Stimulated activated CD4-positive, alpha-beta T cell treated with anti-CD3 and anti-CD28 coated beads, Interleukin-15, amount 100 ng/mL, for 48 hours (primary cell): ENCODE data around the gene FCF1.
"Not testable (repeated sequence)": the region's sequence is repeated elsewhere in the genome, so short reads cannot be mapped to it uniquely, and the experiment has no call there.

Experiments
- DNase-seq, 2 donors: peaks; one replicate each; pipeline ENCODE4 v3.0.0-alpha.2; 2020; ENCODE audit warnings: low read depth in 2 of 2

The FCF1 gene

GRCh38 chr14:74698465-74698864 is 14.5 kb upstream of the FCF1 start:
- no peak for DNase-seq

DNA sequence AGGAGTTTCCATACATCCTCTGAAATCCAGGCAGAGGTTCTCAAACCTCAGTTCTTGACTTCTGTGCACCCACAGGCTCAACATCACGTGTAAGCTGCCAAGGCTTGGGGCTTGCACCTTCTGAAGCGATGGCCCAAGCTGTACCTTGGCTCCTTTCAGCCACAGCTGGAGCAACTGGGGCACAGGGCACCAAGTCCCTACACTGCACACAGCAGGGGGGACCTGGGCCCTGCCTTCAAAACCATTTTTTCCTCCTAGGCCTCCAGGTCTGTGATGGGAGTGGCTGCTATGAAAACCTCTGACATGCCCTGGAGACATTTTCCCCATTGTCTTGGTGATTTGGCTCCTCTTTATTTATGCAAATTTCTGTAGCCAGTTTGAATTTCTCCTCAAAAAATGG is 10.7 kb upstream of the FCF1 start:
- no peak for DNase-seq

GRCh38 chr14:74703043-74703442 is 9.9 kb upstream of the FCF1 start:
- DNase-seq, result no peak

- DNase-seq, result no peak
These were observed 8.3 kb upstream of the FCF1 start for GRCh38 chr14:74704656-74705055.

DNA sequence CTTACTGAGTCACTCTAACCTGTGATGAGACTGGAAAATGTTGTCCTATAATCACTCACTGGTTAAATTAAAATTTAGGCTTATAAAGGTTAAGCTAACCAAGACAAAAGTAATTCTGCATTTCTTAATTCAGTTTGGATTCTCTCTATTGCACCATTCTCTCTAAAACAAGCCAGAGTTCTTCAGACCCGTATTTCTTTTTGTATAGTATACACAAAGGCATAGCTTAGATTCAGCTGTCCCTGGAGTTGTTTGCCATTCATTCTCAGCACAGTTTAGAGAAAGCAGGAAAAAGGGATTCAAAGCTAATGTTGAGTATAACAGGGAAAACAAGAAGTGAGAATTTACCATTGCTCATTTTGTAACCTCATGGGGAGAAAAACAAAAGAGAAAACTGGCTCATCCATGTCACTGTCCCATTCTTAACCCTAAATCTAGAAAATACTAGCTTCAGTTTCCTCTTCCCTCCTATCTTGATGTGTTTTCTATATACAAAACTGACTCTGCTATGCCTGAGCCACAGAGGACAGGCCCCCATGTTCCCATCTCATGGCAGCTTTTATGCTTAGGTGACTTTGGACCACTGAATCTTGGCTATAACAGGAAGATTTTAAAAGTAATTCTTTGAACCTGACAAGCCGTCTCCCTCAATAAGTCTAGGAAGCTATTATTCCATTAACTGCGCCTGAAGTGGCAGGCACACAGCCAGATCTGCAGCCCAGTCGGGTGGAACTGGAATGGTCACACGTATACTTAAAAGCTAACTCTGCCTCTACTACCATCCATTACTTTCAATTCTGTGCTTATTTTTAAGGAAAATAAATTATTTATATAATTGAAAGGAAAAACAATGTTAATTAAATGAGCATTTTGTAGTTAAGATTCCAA is 7.1 kb upstream of the FCF1 start:
- no peak for DNase-seq

DNA sequence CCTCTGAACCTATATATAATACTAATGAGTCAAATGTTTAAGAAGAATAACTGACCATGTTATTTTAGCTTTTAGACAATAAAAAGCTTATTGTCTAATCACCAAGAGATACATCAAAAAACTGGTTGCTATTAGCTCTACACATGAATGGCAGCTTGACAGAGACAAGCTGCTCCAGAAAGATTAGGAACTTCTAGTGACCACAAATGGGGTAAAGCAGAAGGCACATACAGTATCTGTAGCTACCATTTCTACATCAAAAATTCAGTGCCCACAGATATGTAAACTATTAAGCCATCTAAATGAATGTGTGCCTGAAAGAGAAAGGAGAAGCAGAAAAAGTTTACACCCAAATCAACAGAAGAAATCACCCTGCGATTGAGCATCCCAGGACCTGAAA is 2.5 kb upstream of the FCF1 start:
- no peak for DNase-seq

DNA sequence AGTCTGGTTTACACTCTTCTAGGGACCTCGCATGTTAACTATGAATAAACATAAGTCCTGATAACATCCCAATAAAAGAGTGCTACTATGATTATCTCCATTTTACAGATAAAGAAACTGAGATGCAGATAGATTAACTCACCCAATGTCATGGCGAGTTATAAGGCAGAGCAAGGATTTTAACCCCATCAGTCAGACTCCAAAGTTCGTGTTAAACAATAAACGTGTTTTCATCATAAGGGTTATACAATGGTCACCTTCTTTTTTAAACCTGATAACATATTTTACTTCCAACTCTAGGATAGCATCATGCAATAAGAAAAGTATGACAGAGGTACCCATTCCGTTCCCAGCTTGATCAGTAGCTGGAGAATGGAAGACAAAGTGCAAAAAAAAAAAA is 1.3 kb upstream of the FCF1 start:
- no peak for DNase-seq

- DNase-seq, result no peak
These were observed 421 bp downstream of the FCF1 start for GRCh38 chr14:74713395-74713735.

DNA sequence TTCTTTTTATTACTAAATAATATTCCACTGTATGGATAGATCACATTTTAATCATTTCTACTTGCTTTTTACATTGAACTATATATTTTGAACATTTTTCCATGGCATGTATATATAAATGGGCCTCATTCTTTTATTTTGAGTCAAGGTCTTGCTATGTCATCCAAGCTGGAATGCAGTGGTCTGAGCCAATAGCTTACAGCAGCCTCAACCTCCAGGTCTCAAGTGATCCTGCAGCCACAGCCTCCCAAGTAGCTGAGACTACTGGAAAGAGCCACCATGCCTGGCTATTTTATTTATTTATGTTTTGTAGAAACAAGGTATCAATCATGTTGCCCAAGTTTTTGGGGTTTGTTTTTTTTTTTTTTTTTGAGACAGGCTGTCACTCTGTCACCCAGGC is 7.6 kb downstream of the FCF1 start:
- no peak for DNase-seq

DNA sequence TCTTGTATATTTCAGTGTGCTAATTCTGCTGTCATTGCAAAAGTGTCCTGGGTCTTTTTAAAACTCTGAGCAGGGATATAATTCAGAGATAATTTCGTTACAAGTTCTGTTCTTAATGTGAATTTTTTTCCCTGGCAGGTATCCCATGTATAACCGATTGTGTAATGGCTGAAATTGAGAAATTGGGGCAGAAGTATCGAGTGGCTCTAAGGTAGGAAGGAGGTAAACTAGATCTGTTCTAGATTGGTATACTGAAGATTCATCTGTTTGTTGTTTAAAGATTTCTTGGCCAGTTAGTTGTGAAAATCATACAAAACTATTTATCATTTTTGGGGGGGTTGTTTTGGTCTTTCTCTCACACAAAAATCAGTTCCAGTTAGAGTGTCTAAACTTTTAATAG is 10.2 kb downstream of the FCF1 start:
- DNase-seq, result no peak

DNA sequence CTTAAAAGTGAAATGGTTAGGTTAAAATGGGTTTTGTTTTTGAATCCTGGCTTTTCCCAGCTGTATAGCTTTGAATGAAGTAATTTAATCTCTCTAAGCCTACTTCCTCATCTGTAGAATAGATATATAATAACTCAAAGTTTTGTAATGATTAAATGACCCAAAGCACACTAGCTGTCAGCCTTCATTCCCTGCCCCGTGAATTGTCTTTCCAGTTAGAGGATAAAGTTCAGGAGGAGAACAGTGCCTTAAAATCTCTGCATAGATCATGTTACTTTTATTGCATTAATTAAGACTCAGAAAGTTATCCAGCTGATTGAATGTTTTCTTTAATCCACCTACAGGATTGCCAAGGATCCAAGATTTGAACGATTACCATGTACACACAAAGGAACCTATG is 19.4 kb downstream of the FCF1 start:
- DNase-seq, result no peak

DNA sequence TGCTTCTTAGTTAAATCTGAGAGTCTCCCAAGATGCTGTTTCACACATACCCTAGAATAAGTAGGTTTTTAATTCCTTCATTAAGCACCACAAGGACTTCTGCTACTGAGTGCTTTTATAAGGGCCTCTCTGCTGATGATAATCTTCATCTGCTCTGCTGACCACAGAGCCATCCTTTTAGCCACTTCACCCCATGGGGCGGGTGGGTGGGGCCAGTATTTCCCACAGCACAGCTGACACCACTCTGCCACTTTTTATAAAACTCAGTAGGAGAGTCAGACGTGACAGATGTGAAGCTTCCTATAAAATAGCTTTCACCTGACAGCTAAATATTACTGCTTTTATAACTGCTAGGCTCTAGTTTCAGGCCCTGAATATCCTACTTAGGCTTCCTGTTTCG is 20.3 kb downstream of the FCF1 start:
- no peak for DNase-seq

GRCh38 chr14:74735125-74735524 is 22.2 kb downstream of the FCF1 start:
- DNase-seq, result no peak

GRCh38 chr14:74737753-74738325 is 24.9 kb downstream of the FCF1 start:
- no peak for DNase-seq

DNA sequence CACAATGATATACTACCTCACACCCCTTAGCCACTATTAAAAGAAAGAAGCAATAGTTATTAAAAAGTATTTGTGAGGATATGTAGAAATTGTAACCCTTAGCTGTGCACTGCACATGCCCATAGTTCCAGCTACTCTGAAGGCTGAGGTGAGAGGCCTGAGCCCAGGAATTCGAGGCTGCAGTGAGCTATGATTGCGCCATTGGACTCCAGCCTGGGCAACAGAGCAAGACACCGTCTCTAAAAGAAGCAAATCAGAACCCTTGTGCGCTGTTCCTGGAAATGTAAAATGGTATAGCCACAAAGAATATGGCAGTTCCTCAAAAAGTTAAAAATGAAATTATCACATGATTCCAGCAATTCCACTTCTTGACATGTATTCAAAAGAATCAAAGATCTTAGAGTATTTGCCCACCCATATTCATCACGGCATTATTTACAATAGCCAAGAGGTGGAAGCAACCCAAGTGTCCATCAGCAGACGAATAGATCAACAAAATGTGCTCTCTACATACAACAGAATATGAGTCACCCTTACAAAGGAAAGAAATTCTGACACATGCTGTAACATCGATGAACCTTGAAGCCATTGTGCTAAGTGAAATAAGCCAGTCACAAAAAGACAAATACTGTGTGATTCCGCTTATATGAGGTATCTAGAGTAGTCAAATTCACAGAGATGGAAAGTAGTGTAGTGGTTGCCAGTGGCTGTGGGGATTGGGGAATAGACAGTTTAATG is 26.5 kb downstream of the FCF1 start:
- no peak for DNase-seq

DNA sequence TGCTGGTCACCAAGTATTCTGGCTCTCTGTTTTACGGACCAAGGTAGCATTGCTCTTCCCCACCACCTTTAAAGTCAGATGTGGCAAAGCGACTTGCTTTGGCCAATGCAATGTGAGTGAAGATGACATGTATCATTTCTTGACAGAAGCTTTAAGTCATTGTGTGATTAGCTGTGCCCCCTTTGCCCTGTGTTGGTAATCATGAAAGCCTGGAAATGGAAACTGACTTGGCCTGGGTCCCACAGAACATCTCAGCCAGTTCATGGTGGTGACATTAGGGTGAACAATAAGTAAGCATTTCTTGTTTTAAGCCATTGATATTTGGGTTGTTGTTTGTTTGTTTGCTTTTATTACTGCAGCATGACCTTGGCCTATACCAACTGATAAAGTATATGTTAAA is 34.3 kb downstream of the FCF1 start:
- no peak for DNase-seq

DNA sequence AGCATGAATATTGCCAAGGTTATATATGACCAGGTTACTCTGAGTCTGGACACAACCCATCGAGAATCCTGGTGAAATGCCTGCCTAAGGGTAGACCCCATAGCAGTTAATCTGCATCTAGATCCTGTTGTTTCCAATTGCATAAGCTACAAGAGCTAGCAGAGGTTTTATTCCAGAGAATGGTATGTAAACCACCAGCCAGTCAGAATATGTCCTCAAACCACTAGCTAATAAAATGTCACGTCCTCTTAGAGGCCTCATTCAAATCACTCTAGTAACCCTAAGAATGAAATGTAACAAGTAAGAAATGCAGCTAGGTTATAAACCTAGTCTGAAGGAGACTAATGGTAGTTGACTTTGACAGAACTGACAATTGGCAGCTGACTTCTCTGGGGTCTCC is 41.2 kb downstream of the FCF1 start:
- DNase-seq, result no peak

DNA sequence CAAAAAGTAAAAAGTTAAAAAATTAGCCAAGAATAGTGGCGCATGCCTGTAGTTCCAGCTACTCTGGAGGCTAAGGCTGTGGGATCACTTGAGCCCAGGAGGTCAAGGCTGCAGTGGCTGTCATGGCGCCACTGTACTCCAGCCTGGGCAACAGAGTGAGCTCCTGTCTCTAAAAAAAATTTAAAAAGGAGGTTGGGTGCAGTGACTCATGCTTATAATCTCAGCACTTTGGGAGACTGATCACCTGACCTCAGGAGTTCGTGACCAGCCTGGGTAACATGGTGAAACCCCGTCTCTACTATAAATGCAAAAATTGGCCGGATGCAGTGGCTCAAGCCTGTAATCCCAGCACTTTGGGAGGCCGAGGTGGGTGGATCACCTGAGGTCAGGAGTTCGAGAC is 42.0 kb downstream of the FCF1 start:
- DNase-seq, result no peak

GRCh38 chr14:74756326-74756725 is 43.4 kb downstream of the FCF1 start:
- DNase-seq, result no peak

DNA sequence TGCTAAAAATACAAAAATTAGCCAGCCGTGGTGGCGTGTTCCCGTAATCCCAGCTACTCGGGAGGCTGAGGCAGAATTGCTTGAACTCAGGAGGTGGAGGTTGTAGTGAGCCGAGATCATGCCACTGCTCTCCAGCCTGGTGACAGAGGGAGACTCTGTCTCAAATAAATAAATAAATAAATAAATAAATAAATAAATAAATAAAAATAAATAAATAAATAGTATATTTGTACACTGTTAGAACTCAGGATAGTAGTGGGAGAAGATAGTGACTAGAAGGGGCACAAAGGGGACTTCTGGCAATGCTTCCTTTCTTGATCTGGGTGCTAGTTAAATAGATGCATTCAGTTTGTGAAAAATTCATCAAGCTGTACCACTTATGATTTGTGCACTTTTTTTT is 45.6 kb downstream of the FCF1 start:
- DNase-seq, result not testable (repeated sequence)

DNA sequence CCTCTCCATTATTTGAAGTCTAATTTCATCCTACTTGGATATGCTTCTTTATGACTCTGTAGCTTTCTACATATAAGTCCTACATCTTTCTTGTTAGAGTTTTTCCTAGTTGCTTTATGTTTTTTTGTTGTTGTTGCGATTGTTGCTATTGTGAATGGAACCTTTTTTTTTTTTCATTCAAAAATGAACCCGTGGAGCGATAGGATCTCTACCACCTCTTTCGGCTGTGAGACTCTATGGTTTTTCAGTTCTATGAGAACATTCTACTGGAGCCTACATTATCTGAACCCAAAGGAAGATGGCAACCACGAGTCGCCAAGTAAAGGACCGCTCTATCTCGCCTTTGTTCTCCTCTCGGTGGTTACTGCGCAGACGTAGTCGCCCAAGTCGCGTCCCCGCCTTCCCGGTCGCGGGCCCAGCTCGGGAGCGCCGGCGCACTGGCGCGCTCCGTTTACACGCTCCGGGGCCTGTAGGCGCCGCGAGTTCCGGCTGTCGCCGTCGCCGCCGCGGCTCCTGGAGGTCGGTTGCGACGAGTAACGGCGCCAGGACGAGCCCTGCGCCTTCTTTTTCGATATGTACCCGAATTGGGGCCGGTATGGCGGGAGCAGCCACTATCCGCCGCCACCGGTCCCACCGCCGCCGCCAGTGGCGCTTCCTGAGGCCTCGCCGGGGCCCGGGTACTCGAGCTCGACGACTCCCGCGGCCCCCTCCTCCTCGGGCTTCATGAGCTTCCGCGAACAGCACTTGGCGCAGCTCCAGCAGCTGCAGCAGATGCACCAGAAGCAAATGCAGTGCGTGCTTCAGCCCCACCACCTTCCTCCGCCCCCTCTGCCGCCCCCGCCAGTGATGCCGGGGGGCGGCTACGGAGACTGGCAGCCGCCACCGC is 50.2 kb downstream of the FCF1 start, which contains the start of gene YLPM1:
YLPM1 (plus strand) TSS at position 400 of the 886 bp plus-strand sequence; CDS start at position 574, 174 bp downstream.
- peak; percentile 84 for DNase-seq
